Mesenchymal stem cell (in vitro differentiated cells and primary cell): ENCODE measurements around the gene OR8B8.

Experiments used
- DNase-seq: peaks from one replicate; pipeline ENCODE4 v3.0.0-alpha.2; 2013
- H2AFZ ChIP-seq: one replicate; pipeline ENCODE4 v1.6.1; 2013; ENCODE audit warnings: low read depth, mild to moderate bottlenecking, control low read depth, inconsistent platforms, low read length, moderate library complexity
- H2AK5ac ChIP-seq: 2 replicates; pipeline ENCODE4 v1.6.1; 2013; ENCODE audit warnings: low read length, moderate library complexity, mild to moderate bottlenecking, inconsistent platforms; ENCODE audit not compliant: severe bottlenecking
- H2BK120ac ChIP-seq: one replicate; pipeline ENCODE4 v1.6.1; 2013; ENCODE audit warnings: low read depth, mild to moderate bottlenecking, inconsistent platforms, low read length, moderate library complexity
- H2BK12ac ChIP-seq, 2 experiments: one replicate each; pipeline ENCODE4 v1.6.1; 2013; ENCODE audit warnings: inconsistent platforms in 2 of 2, low read length in 2 of 2, mild to moderate bottlenecking in 2 of 2, moderate library complexity in 2 of 2, control low read depth in 1 of 2
- H2BK15ac ChIP-seq: one replicate; pipeline ENCODE4 v1.6.1; 2013; ENCODE audit warnings: mild to moderate bottlenecking, low read depth, inconsistent platforms; ENCODE audit not compliant: poor library complexity, severe bottlenecking
- H2BK5ac ChIP-seq: 2 replicates; pipeline ENCODE4 v1.6.1; 2013; ENCODE audit warnings: low read depth, mild to moderate bottlenecking, low read length, control low read depth, inconsistent platforms; ENCODE audit not compliant: poor library complexity, severe bottlenecking
- H3K14ac ChIP-seq, 2 experiments: one replicate each; pipeline ENCODE4 v1.6.1; 2013; ENCODE audit warnings: inconsistent platforms in 2 of 2, low read length in 2 of 2, control low read depth in 1 of 2, mild to moderate bottlenecking in 1 of 2, moderate library complexity in 1 of 2
- H3K18ac ChIP-seq, 2 experiments: one replicate each; pipeline ENCODE4 v1.6.1; 2013; ENCODE audit warnings: inconsistent platforms in 2 of 2, low read length in 2 of 2, control low read depth in 1 of 2, low read depth in 1 of 2, mild to moderate bottlenecking in 1 of 2
- H3K23ac ChIP-seq, 2 experiments: one replicate each; pipeline ENCODE4 v1.6.1; 2013; ENCODE audit warnings: inconsistent platforms in 2 of 2, low read length in 2 of 2, mild to moderate bottlenecking in 2 of 2, moderate library complexity in 2 of 2, control low read depth in 1 of 2
- H3K27ac ChIP-seq: 2 replicates; pipeline ENCODE4 v1.5.1; 2013; ENCODE audit warnings: mild to moderate bottlenecking, moderate library complexity, low read length, control low read depth, inconsistent platforms; ENCODE audit not compliant: poor library complexity, severe bottlenecking
- H3K27me3 ChIP-seq, 2 experiments: 2 replicates each; pipeline versions ENCODE4 v1.6.1 to v1.7.0; 2013; ENCODE audit warnings: low read length in 2 of 2, mild to moderate bottlenecking in 2 of 2, moderate library complexity in 2 of 2, control low read depth in 1 of 2, inconsistent platforms in 1 of 2; ENCODE audit not compliant: control insufficient read depth in 1 of 2, insufficient read depth in 1 of 2
- H3K36me3 ChIP-seq, 2 experiments: 2 replicates each; pipeline versions ENCODE4 v1.6.1 to v1.7.0; 2013; ENCODE audit warnings: low read length in 2 of 2, control low read depth in 1 of 2, inconsistent platforms in 1 of 2, low read depth in 1 of 2, mild to moderate bottlenecking in 1 of 2; ENCODE audit not compliant: insufficient read depth in 2 of 2, control insufficient read depth in 1 of 2
- H3K4ac ChIP-seq, 2 experiments: one replicate each; pipeline ENCODE4 v1.6.1; 2013; ENCODE audit warnings: inconsistent platforms in 2 of 2, low read length in 2 of 2, mild to moderate bottlenecking in 2 of 2, moderate library complexity in 2 of 2, control low read depth in 1 of 2, low read depth in 1 of 2
- H3K4me1 ChIP-seq: 2 replicates; pipeline ENCODE4 v1.6.1; 2013; ENCODE audit warnings: low read depth, low read length, control low read depth; ENCODE audit not compliant: control insufficient read depth, insufficient read depth
- H3K4me2 ChIP-seq: 2 replicates; pipeline ENCODE4 v1.6.1; 2013; ENCODE audit warnings: low read length, mild to moderate bottlenecking, inconsistent platforms; ENCODE audit not compliant: poor library complexity, severe bottlenecking
- H3K4me3 ChIP-seq, 2 experiments: 2 replicates each; pipeline versions ENCODE4 v1.5.1 to v1.7.0; 2013; ENCODE audit warnings: low read length in 2 of 2, mild to moderate bottlenecking in 2 of 2, control low read depth in 1 of 2, low read depth in 1 of 2; ENCODE audit not compliant: insufficient read depth in 1 of 2
- H3K79me1 ChIP-seq: replicated peaks from 2 replicates; pipeline ENCODE4 v1.6.1; 2013; ENCODE audit warnings: mild to moderate bottlenecking, control low read depth, low read length, inconsistent platforms; ENCODE audit not compliant: poor library complexity, severe bottlenecking
- H3K9ac ChIP-seq: 2 replicates; pipeline ENCODE4 v1.7.0; 2013; ENCODE audit warnings: mild to moderate bottlenecking, low read length, moderate library complexity
- H3K9me3 ChIP-seq: 2 replicates; pipeline ENCODE4 v1.7.0; 2013; ENCODE audit warnings: mild to moderate bottlenecking, low read length; ENCODE audit not compliant: control insufficient read depth
- H4K8ac ChIP-seq: one replicate; pipeline ENCODE4 v1.6.1; 2013; ENCODE audit warnings: inconsistent platforms, mild to moderate bottlenecking, low read length, moderate library complexity
- H4K91ac ChIP-seq: one replicate; pipeline ENCODE4 v1.6.1; 2013; ENCODE audit warnings: mild to moderate bottlenecking, low read length, inconsistent platforms
- WGBS: methylation state at CpG from one replicate; pipeline ENCODE4 v1.1.7; 2013; ENCODE audit warnings: mixed read lengths; 5-methylcytosine and 5-hydroxymethylcytosine counted together

Gene OR8B8

GRCh38 chr11:124394408-124394807, 51.1 kb downstream of the OR8B8 start:
- Histone ChIP-seq H2BK15ac (no peak overlapping the region), H3K18ac (no peak overlapping the region), H3K23ac (no peak overlapping the region), H3K4ac (no peak overlapping the region), H2BK12ac (no peak overlapping the region), H3K9me3 (no peaks in the 10 kb centered on the region), H2AK5ac (no peak overlapping the region), H4K8ac (no peak overlapping the region), H3K4me1 (no peaks in the 10 kb centered on the region), H2BK120ac (no peak overlapping the region), H3K36me3 (no peaks in the 10 kb centered on the region), H3K27me3 (no peaks in the 10 kb centered on the region), H3K4me3 (no peak overlapping the region), H3K14ac (no peak overlapping the region), H3K27ac (no peak overlapping the region), H4K91ac (no peak overlapping the region), H3K4me2 (no peak overlapping the region), H3K9ac (no peak overlapping the region), H2AFZ (no peak overlapping the region), H2BK5ac (no peak overlapping the region), H3K79me1 (no peaks in the 10 kb centered on the region)
- DNase-seq = peak; percentile 30
- 85% methylated on average over 2 of the region's 3 CpGs for WGBS
